ENCODE measurements around the gene AQP1.

GRCh38 chr7:30897770-30898169, 13.9 kb upstream of the AQP1 start:
- no peak for TF ChIP-seq POLR2AphosphoS5 (IDR thresholded peaks at IDR 0.05)
- TF ChIP-seq CTCF (IDR thresholded peaks at IDR 0.05; ENCODE audit: poor library complexity, severe bottlenecking), result no peak
- no peak for TF ChIP-seq EP300 (conservative IDR thresholded peaks at IDR 0.05; ENCODE audit: poor library complexity, severe bottlenecking)
- no peak for TF ChIP-seq RAD21 (conservative IDR thresholded peaks at IDR 0.05)
